ENCODE measurements around the gene MIPOL1.

DNA sequence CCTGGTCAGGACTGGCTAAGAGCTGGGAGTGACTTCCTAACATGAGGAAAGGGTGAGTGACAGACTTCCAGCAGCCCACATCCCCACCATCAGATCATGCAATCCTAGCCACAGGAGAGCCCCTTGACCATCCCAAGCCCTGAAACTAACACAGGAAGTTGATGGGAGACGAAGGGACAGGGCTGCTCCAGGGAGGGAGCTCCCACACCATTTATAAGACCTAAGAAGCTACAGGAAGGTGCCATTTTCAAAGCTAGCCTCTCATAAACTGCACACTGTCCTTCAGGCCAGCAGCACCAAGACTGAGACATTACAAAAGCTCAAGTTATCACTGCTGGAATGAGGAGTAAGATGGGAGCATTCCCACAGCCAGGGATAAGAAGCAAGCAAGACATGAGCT, 44.7 kb upstream of the MIPOL1 start:
- TF ChIP-seq EZH2 (IDR thresholded peaks at IDR 0.05; ENCODE audit: insufficient read depth, poor library complexity, severe bottlenecking) (no peak), EZH2phosphoT487 (IDR thresholded peaks at IDR 0.05; ENCODE audit: insufficient read depth, low read depth) (no peak)
